Bronchial smooth muscle cell (primary cell): ENCODE results near the gene DMD. TPM values are rescaled to one million over a fixed set of nuclear protein-coding genes. Genes with fewer than 3 reads are reported as not detected.

Experiments used
- total RNA-seq: library from RNA; depleted of rRNA; stranded (reverse); fragments of >200 nt; gene quantifications from 2 replicates; pipeline ENCODE4 v1.2.1, GENCODE V29; 2014

Gene DMD
- total RNA-seq, result 0.26 and 1.9 TPM in 2 replicates

GRCh38 chrX:33211356-33212260, at the start of gene DMD:
DMD (minus strand) TSS chrX:33211549; CDS start chrX:33211312, 237 bp downstream.

DNA sequence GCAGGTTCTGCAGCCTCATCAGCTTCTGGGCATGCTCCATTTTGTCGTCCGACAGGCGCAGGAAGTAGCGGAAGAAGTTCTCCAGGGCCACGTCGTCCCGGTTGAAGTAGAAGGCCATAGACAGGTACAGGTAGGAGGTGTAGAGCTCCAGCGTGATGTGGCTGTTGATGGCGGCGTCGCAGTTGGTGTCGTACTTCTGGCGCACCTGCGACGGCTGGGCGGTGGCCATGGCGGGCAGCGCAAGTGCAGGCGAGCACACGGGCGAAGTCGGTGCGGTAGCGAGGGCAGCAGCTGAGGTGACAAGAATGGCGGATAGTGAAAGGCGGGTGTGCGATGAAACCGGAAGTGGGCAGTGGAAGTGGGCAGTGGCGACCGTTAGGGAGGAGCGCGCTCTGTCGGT, 2139.6 kb downstream of the DMD start, which contains the start of gene FTHL17:
Gene FTHL17, minus strand, starts transcription at position 317 of the 400 bp plus-strand sequence. Its CDS starts 88 bp downstream, at position 229.

